ENCODE data around the gene DYNLT5.

DNA sequence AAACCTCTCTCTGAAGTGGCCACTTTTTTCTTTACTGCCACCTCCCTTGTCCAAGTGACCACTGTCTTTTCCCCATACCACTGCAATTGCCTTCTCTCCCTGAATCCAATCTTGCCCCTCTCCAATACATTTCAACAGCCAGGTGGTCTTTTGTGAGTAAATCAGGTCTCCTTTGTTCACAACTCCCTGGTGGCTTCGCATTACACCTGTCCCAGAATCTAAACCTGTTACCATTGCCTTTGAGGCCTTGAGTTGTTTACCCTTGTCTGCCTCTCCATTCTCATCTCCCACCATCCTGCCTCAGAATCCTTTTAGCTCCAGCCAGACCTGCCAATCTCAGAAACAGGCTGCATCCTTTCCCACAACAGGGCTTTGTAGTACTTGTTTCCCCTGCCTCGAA is 21.8 kb upstream of the DYNLT5 start:
- no peak for TF ChIP-seq EZH2 (IDR thresholded peaks at IDR 0.05; ENCODE audit: borderline replicate concordance, insufficient read depth, low read depth, low read length, poor library complexity, severe bottlenecking)
- TF ChIP-seq, protein P1, sequence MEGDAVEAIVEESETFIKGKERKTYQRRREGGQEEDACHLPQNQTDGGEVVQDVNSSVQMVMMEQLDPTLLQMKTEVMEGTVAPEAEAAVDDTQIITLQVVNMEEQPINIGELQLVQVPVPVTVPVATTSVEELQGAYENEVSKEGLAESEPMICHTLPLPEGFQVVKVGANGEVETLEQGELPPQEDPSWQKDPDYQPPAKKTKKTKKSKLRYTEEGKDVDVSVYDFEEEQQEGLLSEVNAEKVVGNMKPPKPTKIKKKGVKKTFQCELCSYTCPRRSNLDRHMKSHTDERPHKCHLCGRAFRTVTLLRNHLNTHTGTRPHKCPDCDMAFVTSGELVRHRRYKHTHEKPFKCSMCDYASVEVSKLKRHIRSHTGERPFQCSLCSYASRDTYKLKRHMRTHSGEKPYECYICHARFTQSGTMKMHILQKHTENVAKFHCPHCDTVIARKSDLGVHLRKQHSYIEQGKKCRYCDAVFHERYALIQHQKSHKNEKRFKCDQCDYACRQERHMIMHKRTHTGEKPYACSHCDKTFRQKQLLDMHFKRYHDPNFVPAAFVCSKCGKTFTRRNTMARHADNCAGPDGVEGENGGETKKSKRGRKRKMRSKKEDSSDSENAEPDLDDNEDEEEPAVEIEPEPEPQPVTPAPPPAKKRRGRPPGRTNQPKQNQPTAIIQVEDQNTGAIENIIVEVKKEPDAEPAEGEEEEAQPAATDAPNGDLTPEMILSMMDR (IDR thresholded peaks at IDR 0.05), result no peak

Data from B cell (primary cell).